NCI-H2029 treated with DMSO at 0.1 percent for 48 hours (cell line): Measurements from ENCODE around the gene KCNG4.
A peak's percentile ranks its signal among the peaks of the same experiment; 100 is the strongest.
"Not testable (repeated sequence)": the region's sequence is repeated elsewhere in the genome, so short reads cannot be mapped to it uniquely, and the experiment has no call there.

ENCODE experiments used
- DNase-seq: peaks from one replicate; lab custom pipeline; 2025; lab: John Stamatoyannopoulos, UW

Gene KCNG4

DNA sequence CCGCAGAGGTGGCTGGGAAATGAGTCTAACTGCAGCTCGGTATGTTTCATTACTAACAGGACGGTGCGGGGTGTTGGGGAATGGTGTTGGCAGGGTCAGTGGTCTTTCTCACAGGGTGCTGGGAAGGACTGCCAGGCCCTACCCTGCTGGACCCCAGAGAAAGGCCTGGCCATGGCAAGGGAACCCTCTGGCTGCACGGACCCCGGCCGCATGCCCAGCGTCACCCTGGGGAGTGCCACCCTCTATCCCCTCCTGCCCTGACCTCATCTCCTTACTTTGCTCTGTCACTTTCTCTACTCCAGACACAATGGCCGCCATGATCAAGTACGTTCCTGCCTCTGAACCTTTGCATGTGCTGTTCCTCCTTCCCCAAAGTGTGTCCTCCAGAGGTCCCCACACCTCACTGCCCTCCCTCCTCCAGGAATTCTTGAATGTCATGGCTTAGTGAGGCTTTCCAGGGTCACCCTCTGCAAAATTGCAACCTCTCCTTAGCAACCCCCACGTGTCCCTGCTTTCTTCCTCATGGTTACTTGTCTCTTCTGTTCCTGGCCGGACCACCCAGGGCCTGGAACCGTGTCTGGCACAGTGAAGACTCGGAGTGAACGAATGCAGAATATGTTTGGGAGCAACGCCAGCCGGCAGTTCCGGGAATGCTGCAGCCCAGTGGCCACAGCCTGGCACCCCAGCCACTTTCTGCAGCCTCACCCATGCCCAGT is 33.7 kb downstream of the KCNG4 start:
- DNase-seq, result no peak

DNA sequence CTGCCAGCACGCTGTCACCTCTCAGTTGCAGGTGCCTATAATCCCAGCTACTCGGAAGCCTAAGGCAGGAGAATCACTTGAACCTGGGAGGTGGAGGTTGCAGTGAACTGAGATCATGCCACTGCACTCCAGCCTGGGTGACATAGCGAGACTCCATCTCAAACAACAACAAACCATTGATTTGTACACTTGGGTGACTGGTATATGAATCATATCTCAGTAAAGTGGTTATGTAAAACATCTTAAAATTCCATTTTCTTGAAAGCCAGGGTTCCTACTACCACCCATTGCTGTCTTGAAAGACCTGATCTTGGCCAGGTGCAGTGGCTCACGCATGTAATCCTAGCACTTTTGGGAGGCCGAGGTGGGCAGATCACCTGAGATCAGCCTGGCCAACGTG is 34.7 kb downstream of the KCNG4 start:
- DNase-seq, result not testable (repeated sequence)

DNA sequence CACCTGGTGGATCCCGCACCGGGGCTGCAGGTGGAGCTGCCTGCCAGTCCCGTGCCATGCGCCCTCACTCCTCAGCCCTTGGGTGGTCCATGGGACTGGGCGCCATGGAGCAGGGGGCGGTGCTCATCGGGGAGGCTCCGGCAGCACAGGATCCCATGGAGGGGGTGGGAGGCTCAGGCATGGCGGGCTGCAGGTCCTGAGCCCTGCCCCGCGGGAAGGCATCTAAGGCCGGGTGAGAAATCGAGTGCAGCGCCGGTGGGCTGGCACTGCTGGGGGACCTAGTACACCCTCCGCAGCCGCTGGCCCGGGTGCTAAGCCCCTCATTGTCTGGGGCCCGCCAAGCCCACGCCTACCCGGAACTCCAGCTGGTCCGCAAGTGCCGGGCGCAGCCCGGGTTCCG is 35.3 kb downstream of the KCNG4 start:
- DNase-seq, result not testable (repeated sequence)

DNA sequence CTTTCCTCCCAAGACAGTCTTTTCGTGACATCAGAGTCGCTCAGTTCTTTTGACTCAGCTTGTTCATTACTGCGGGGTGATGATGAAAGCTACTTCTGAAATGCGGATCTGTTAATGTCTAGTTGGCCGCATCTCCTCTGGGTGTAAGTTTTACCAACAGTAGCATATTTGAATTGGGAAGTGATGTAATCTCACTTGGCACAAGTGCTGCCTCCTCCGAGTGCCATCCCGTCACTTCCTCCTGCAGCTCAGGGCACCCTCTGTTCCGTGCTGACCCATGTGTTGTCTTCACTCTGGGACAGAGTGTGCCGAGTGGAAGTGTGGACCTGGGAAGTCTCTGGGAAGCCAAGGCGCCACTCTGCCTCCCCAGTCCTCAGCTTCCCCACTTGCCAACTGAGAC is 40.0 kb downstream of the KCNG4 start:
- no peak for DNase-seq

DNA sequence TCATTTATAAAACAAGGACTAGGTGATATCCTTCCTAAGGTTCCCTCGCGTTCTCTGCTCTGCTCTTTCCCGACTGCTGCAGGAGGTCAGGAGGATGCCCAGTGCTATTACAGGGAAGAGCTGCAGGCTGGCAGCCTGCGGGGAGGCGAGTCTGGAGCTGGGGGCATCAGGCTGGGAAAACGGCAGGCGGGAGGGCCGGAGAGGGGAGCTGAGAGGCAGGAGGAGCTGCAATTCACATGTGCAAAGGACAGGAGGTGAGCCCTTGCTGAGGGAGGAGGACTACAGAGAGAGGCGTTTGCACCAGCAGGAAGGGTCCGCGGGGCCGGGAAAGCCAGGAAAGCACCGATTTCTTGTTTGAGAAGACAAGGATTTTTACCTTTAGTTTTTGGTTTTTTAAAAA is 40.7 kb downstream of the KCNG4 start:
- no peak for DNase-seq

DNA sequence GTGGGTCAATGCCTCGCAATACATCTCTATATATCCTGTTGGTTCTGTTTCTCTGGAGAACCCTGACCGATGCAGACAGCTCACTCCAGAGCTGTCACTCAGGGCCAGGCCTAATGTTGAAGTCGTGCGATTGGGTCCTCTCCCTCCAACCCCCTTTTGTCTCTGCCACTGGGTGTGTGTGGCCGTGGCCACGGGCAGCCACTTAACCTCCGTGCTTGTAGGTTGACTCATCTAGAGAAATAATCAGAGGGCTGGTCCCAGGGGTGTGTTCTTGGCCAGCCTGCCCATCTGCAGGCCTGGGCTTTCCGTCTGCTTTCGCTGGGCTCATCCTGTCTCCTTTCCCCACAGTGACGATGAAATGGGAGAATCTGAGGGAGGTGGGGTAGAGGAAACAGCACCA is 41.4 kb downstream of the KCNG4 start:
- DNase-seq, result no peak

DNA sequence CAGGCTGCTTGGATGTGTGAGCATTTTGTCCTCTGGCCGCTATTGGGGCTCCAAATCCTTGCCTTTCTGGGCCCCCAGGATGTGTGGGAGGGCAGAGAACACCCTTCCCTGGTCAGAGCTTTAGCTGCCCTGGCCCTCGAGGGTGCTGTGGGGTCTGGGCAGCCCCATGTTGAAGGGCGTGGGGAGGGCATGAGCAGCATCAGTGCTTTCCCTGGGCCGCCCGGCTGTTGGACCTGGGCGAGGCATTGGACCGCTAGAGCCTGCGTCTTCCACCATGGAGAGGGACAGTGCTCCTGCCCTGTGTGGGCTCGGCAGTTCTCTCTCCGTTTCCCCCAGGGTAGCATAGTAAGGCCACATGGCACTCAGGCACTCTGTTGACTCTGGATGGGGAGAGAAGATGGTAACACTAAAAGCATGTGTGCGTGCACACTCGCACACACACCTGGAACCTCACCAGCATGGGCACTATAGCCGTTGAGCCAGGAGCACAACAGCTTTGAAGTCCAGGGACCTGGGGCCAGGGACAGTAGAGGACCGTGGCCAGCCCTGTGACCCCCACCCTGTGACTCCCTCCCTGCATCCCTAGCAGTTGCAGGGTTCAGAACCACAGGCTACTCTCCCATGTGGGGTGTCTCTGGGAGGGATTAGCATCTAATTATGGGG is 42.2 kb downstream of the KCNG4 start:
- no peak for DNase-seq

DNA sequence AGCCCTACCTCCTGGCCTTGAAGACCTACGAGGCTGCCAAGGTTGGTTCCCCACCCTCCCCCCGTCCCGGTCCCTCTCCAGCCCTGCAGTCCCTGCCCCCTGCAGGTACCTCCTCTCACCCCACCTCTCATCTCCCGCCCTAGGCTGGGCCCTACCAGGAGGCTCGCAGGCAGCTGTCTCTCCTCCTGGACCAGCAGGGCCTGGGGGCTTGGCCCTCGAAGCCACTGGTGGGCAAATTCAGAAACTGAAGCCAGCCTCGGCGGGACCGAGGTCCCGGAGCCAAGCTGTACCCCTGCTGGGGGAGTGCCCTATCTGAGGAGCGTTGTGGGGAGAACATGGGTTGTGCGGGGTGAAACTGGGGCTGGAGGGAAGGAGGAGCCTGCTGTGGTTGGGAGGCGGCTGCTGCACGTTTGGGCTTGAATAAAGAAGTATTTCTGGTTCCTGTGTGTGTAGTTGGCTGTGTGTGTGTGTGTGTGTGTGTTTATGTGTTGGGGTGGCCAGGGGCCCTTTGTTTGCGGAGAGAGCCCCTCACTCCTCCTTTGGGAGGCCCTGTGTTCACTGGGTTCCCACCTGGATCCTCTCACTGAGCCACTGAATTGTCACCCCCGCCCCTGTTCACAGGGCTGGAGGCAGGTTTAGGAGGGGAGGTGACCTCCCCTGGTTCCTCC is 43.0 kb downstream of the KCNG4 start:
- DNase-seq, result no peak

DNA sequence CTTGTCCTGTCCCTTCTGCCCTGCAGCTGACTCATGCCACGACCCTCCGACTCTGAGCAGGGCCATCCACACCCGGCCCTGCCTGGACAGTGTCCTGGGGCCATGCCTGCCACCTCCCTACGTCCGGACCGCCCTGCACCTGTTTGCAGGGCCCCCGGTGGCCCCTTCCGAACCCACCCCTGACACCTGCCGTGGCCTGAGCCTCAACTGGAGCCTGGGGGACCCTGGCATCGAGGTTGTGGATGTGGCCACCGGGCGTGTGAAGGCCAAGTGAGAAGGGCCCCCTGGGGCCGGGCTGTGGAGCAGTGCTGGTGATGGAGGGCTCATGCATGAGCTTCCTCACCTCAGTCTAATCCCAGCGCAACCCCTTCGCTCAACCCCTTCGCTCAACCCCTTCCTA is 43.7 kb downstream of the KCNG4 start:
- DNase-seq, result no peak

DNA sequence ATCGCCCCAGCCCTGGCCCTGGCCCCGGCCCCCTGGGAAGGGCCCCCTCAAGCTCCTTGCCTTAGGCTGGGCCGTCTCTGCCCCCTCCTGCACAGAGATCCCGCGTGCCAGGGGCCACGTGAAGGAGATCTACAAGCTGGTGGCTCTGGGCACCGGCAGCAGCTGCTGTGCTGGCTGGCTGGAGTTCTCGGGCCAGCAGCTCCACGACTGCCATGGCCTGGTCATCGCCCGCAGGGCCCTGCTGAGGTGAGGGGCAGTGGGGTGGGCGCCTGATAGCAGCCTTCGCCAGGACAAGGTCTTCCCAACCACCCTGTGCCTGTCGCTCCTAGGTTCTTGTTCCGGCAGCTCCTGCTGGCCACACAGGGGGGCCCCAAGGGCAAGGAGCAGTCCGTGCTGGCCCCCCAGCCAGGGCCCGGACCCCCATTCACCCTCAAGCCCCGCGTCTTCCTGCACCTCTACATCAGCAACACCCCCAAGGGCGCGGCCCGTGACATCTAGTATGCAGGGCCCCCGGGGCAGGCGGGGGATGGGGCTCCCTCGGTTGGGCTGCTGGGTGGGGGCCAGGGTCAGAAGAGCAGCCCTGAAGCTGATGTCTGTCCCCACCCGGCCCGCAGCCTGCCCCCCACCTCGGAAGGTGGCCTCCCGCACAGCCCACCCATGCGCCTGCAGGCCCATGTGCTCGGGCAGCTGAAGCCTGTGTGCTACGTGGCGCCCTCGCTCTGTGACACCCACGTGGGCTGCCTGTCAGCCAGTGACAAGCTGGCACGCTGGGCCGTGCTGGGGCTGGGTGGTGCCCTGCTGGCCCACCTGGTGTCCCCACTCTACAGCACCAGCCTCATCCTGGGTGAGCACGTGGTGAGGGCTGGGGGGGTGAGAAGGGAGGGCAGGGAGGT is 44.4 kb downstream of the KCNG4 start:
- no peak for DNase-seq

DNA sequence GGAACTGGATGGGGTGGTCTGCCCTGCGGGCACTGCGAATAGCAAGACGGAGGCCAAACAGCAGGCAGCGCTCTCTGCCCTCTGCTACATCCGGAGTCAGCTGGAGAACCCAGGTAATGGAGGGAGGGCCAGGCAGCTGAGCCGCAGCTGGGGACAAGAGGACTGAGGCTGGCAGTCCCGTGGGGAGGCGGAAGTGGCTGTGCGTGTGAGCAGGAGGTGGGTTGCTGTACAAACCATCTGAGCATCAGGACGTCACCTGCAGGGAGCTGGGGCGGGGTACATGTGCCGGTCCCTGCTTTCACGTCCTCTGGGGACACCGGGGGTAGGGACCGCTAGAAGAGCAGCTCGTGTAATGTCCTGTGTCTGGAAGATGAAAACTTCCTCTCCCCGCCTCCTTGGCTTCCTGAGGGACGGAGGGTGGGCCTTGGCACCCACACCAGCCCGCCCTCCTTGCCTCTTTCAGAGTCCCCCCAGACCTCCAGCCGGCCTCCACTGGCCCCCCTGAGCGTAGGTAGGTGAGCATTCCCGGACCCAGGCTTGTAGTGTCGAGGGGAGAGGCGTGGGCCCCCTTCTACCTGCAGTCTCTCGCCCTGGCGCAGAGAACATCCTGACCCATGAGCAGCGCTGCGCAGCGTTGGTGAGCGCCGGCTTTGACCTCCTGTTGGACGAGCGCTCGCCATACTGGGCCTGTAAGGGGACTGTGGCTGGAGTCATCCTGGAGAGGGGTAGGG is 45.2 kb downstream of the KCNG4 start:
- DNase-seq, result no peak

DNA sequence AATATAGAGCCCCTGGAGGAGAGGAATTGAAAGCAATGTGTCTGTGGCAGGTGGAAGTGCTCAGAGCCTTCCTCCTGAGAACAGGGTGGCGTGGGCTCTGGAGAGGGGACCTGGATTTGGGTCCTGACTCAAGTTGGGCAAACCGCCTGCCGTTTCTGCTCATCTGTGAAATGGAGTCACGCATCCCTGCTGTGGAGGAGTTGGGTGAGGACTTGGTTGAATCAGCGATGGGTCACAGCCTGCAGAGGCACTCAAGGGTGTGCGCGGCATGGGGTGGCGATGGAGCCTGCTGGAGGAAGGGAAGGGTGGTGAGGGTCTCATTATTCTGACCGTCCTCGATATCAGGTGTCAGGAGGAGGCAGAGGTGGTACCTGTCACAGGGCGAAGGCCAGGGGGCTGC is 45.8 kb downstream of the KCNG4 start:
- DNase-seq, result no peak

DNA sequence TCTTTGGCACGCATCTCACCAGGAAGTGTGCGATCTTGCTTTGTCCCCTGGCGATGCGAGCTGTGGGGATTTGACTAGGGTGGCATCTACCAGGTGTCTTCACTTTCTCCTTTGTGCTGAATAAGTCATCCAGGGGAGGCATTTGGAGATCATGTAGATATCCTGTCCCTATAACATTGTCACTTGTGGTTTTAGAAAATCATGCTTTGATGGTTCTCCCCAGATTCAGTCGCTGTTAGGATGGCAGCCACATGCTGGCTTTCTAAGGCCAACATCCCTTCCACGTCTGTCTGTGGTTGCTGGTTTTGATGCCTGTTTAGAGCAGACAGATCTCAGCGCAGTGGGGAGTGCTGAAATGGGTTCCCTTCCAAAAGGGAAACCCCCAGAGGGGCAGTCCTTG is 46.3 kb downstream of the KCNG4 start:
- no peak for DNase-seq

DNA sequence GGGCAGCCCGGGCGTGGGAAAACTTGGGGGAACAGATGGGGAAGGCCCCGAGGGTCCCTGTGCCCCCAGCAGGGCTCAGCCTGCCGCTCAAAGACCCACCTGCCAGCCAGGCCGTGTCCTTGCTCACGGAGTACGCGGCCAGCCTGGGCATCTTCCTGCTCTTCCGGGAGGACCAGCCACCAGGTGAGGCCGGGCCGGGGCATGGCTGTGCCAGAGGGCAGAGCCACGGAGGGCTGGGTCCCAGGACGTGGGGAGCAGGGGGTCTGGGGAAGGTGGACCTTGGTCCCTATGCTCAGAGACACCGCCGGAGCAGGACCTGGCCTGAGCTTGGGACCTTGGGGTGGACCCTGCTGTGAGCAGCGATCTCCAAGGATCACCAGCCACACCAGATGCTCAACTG is 48.3 kb downstream of the KCNG4 start:
- no peak for DNase-seq

DNA sequence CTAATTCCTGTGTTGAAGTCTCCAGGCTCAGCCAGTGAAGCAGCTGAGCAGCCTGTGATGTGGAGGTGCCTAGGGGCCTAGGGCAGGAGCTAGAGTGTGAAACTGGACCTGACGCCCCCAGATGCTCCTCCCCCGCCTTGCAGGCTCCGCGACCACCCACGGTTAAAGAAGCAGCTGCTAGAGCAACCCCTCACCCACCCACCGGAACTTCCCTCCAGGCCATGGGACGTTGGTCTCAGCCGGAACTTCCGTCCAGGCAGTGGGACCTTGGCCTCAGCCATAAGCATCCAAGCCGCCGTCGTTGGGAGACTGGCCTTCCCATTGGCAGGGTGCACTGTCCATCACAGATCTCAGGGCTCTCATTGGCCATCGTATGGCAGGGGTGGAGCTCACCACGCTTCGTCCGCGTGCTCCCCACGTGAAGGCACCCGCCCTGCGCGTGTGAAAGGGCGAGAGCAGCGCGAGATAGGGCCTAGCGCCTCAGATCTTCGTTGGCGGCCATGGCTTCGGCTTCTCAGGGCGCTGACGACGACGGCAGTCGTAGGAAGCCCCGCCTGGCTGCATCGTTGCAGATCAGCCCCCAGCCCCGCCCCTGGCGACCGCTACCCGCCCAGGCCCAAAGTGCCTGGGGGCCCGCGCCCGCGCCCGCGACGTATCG is 49.0 kb downstream of the KCNG4 start, which contains the start of gene ADAD2:
Gene ADAD2 (plus strand): TSS at position 427 of the 658 bp plus-strand sequence. CDS start 74 bp downstream, at position 501.
- no peak for DNase-seq

DNA sequence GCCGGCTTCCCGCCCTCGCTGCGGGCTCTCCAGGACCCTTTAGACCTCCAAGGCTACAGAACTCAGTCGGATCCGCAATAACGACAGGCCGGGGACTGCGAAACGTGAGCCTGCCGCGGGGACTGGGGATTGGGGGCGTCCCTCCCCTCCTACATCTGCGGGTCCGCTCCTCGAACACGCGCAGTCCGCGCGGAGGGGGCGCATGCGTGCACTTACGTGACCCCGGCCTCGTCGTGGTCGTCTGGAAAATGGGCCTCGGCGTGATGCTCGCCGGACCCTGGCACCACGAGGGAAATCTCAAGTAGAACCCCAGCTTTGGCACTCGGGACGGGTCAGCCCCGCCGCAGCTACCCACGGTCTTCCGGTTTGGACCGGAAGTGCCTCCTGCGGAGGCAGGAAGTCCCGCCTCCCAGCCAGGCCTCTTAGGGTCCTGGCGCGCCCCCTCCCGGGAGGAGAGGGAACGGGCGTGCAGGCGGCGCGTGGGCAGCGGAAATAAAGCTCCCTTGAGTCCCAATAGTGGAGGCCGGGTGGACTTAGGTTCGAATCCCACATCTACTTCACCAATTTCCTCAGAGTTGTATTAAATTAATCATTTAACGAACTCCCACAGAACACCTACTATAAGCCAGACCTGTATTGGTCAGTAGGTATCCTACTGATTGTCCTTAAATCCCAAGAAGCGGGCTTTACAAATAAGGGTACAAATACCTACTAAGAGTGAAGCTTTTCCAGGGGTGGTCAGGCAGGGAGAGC is 53.0 kb downstream of the KCNG4 start, which contains the start of gene TAF1C:
Gene TAF1C (minus strand): TSS at position 373 of the 753 bp plus-strand sequence. CDS start 2,069 bp downstream, outside the sequence.
- peak; percentile 38 for DNase-seq

DNA sequence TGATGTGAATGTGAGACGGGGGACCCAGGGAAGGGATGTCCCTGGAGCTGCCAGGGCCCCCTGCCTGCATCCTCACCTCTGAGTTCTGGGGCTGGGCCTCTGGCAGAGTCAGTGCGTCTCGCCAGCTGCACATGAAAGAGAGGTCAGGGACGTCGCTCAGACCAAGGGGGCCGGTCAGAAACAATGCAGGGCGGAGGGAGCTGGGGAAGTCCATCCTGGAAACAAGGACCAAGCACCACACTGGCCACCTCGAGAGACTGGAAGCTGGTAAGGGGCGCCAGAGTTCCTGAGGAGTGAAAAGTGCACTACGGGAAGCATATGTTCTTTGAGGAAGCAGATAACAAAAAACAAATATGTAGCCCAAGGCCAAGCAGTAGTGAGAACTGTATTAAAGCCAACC is 55.0 kb downstream of the KCNG4 start:
- no peak for DNase-seq

DNA sequence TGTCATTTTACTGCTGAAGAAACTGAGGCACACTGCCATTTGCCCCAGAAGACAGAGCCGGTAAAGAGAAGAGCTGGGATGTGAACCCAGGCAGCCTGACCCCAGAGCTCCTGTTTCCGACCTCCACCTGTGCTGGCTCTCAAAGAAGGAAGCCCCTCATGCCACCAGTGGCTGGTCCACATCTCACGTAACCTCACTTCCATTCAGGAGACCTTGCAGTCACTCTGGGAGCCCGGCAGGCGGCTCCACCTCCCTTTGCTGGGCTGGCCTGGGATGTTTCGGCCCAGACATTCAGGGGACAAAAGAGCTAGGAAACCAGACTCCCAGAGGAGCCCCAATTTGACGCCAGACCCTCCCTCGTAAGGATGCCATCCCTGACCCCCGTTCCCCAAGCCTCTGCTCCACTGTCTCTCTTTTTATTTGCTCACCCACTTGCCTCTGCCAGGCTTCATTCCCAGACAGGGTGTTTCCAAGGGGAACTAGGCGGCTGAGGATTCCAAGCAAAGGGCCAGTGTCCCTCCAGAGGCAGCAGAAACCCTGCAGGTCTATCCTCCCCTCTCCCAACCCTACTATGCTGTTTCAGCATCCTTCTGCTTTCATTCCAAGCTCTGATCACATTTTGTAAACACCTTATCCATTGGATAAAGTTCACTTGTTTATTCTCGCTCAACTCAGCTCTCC is 55.8 kb downstream of the KCNG4 start:
- no peak for DNase-seq

DNA sequence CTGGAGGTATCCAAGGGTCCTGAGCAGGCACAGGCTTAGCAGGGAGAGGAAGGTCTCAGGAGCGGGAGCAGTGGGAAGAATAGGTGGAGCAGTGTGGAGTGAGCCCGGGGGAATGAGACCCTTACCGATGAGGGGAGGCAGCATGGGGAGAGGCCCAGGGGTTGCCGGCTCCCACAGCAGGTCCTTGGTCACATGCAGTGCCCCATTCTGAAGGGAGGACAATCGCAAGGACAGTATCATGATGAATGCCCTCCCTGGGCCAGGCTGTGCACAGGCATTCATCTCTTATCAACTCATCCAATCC is 56.3 kb downstream of the KCNG4 start:
- no peak for DNase-seq
